H1 (cell line): Measurements from ENCODE around the gene OR8B3. TPM values are rescaled to one million over a fixed set of nuclear protein-coding genes. Genes with fewer than 3 reads are reported as not detected.

Experiments
- polyA plus RNA-seq, 7 experiments: library from polyadenylated mRNA; depleted of rRNA in 3 of 7; stranded (reverse) in 5 of 7; unstranded in 2 of 7; fragments of >200 nt in 5 of 7; fragments of 200-250 nt in 2 of 7; gene quantifications; 1 replicate in 5 of 7; 2 replicates in 1 of 7; 4 replicates in 1 of 7; pipeline versions ENCODE4 v1.2.1 to v1.2.3, GENCODE V29; 2011 to 2013; ENCODE audit warnings: missing spikeins in 2 of 7, mixed read lengths in 2 of 7
- total RNA-seq: library from RNA; stranded (reverse); fragmentation: NEBNext Ultra II Directional; extraction: Animal tissue kit (Norgen Biotek cat#: 25700); gene quantifications from 2 replicates; pipeline ENCODE4 v1.2.1, GENCODE V29; 2021

Gene OR8B3
- total and polyA plus RNA-seq, 2 of the 8 experiments (the other 6 are each of a cell fraction or from before 2014, with no cell fraction given): not detected

Other genes with a start within 250 kb of the OR8B3 start
- gene OR10D3, start 215.7 kb downstream of the OR8B3 start, total RNA-seq: not detected in 2 replicates
- not detected in 2 replicates for gene OR10D3, start 215.7 kb downstream of the OR8B3 start, polyA plus RNA-seq (2011; rRNA removed)
- gene OR8G1, start 157.9 kb downstream of the OR8B3 start, total RNA-seq: not detected in 2 replicates
- not detected in 2 replicates for gene OR8G1, start 157.9 kb downstream of the OR8B3 start, polyA plus RNA-seq (2011; rRNA removed)
- not detected in 2 replicates for gene OR8G5, start 142.6 kb downstream of the OR8B3 start, total RNA-seq
- gene OR8G5, start 142.6 kb downstream of the OR8B3 start, polyA plus RNA-seq (2011; rRNA removed): not detected in 2 replicates
- gene OR8D1, start 85.1 kb downstream of the OR8B3 start, total RNA-seq: not detected in 2 replicates
- gene OR8D1, start 85.1 kb downstream of the OR8B3 start, polyA plus RNA-seq (2011; rRNA removed): not detected in 2 replicates
- gene OR8D2, start 78.8 kb downstream of the OR8B3 start, total RNA-seq: not detected in 2 replicates
- gene OR8D2, start 78.8 kb downstream of the OR8B3 start, polyA plus RNA-seq (2011; rRNA removed): not detected in 2 replicates
- gene OR8B2, start 14.5 kb downstream of the OR8B3 start, total RNA-seq: not detected in 2 replicates
- gene OR8B2, start 14.5 kb downstream of the OR8B3 start, polyA plus RNA-seq (2011; rRNA removed): not detected in 2 replicates
- gene OR8B4, start 25.8 kb upstream of the OR8B3 start, total RNA-seq: not detected in 2 replicates
- gene OR8B4, start 25.8 kb upstream of the OR8B3 start, polyA plus RNA-seq (2011; rRNA removed): not detected in 2 replicates
- not detected in 2 replicates for gene OR8B8, start 46.7 kb upstream of the OR8B3 start, total RNA-seq
- gene OR8B8, start 46.7 kb upstream of the OR8B3 start, polyA plus RNA-seq (2011; rRNA removed): not detected in 2 replicates
- gene OR8B12, start 144.6 kb upstream of the OR8B3 start, total RNA-seq: not detected in 2 replicates
- gene OR8B12, start 144.6 kb upstream of the OR8B3 start, polyA plus RNA-seq (2011; rRNA removed): not detected in 2 replicates
- not detected in 2 replicates for gene OR8A1, start 171.0 kb upstream of the OR8B3 start, total RNA-seq
- not detected in 2 replicates for gene OR8A1, start 171.0 kb upstream of the OR8B3 start, polyA plus RNA-seq (2011; rRNA removed)
- gene PANX3, start 212.4 kb upstream of the OR8B3 start, total RNA-seq: not detected in 2 replicates
- not detected in 2 replicates for gene PANX3, start 212.4 kb upstream of the OR8B3 start, polyA plus RNA-seq (2011; rRNA removed)
- 22.7 and 26.7 TPM in 2 replicates for gene TBRG1, start 223.8 kb upstream of the OR8B3 start, total RNA-seq
- 13.6 and 16.3 TPM in 2 replicates for gene TBRG1, start 223.8 kb upstream of the OR8B3 start, polyA plus RNA-seq (2011; rRNA removed)